ENCODE results near the gene TEDDM1. TPM values are rescaled to one million over a fixed set of nuclear protein-coding genes. Genes with fewer than 3 reads are reported as not detected.
A peak's percentile ranks its signal among the peaks of the same experiment; 100 is the strongest.

Gene TEDDM1
- total RNA-seq, 1 donor from 2014 or later, result not detected

DNA sequence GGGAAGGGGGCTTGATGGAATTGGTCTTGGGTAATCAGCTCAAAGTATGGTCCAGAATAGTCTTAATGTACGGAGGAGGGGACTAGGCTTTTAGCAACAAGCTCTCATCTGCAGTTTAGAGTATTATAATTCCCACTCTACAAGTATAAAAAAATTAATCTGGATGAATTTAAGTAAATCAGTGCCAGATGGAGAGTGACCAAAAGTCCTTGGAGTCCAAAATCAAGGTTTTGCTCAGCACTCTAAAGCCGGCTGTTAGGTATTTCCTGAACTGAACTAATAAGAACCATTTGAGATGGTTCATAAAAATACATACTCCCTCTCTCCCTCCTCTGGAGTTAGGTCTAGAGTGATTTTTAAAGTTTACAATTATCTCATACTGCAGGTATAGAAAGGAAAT, 32.5 kb downstream of the TEDDM1 start:
- Mint-ChIP-seq H3K4me1 (peaks cover 5% of the 10 kb centered on the region), H3K36me3 (ENCODE audit: low read depth) (no peaks in the 10 kb centered on the region), H3K9me3 (no peaks in the 10 kb centered on the region), H3K27ac (ENCODE audit: unreplicated experiment) (no peak overlapping the region), H3K4me3 (no peak overlapping the region), H3K27me3 (ENCODE audit: low read depth) (no peaks in the 10 kb centered on the region)
- TF ChIP-seq CTCF (conservative IDR thresholded peaks at IDR 0.05), result no peak
- no peak for DNase-seq (ENCODE audit: low read depth, low spot score)

- peaks cover 15% of the 10 kb centered on the region for H3K4me1 Mint-ChIP-seq
- H3K4me3 Mint-ChIP-seq, result no peak overlapping the region
- no peak for DNase-seq (ENCODE audit: low read depth, low spot score)
- TF ChIP-seq CTCF (conservative IDR thresholded peaks at IDR 0.05), result no peak
- no peaks in the 10 kb centered on the region for H3K27me3 Mint-ChIP-seq (ENCODE audit: low read depth)
- no peaks in the 10 kb centered on the region for H3K9me3 Mint-ChIP-seq
- no peaks in the 10 kb centered on the region for H3K36me3 Mint-ChIP-seq (ENCODE audit: low read depth)
- no peak overlapping the region for H3K27ac Mint-ChIP-seq (ENCODE audit: unreplicated experiment)
Observed at GRCh38 chr1:182366596-182366995, 33.9 kb downstream of the TEDDM1 start.

DNA sequence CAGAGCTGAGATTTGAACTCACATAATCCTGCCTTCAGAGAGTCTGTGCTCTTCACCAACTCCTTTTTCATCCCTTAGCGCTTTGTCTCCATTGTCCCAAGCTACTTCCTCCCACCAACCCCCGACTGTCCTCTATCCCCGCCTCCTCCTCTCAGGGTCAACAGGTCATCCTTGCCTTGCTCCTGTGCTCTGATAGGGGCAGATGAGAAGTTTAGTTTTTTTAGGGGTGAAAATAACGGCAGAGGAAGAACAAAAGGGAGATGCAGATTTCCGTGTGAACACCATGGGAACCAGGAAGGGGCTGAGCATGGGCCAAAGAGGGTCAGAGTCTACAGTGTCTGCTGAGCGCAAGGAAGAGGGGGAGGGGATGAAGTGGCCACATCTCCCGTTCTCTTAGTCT, 40.8 kb downstream of the TEDDM1 start:
- Mint-ChIP-seq H3K4me3 (peak overlapping the region; percentile 64), H3K9me3 (peaks cover 3% of the 10 kb centered on the region), H3K27me3 (ENCODE audit: low read depth) (no peaks in the 10 kb centered on the region), H3K36me3 (ENCODE audit: low read depth) (no peaks in the 10 kb centered on the region), H3K27ac (ENCODE audit: unreplicated experiment) (no peak overlapping the region), H3K4me1 (peaks cover 73% of the 10 kb centered on the region)
- no peak for TF ChIP-seq CTCF (conservative IDR thresholded peaks at IDR 0.05)
- peak; percentile 16 for DNase-seq (ENCODE audit: low read depth, low spot score)

DNA sequence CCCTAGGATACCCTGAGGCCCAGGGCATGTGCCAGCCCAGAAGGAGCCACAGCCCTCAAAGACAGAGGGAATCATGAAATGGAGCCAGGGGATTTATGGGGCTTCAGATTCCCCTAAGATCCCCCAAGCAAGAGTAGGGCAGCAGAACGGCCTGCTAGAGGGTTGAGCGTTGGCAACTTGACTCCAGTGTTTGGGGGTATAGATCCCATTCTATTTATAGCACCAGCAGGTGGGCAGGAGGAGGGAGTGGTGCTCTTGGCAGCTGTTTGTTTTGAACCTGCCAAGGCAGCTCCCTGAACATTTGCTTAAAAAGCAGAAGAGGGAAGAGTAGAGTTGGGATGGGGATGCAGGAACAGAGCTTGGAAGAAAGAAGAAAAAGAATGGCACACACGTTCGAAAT, 42.6 kb downstream of the TEDDM1 start:
- TF ChIP-seq CTCF (conservative IDR thresholded peaks at IDR 0.05), result no peak
- DNase-seq (ENCODE audit: low read depth, low spot score), result no peak
- Mint-ChIP-seq H3K36me3 (ENCODE audit: low read depth) (no peaks in the 10 kb centered on the region), H3K27me3 (ENCODE audit: low read depth) (no peaks in the 10 kb centered on the region), H3K27ac (ENCODE audit: unreplicated experiment) (peak overlapping the region; percentile 88), H3K4me1 (peaks cover 68% of the 10 kb centered on the region), H3K4me3 (peak overlapping the region; percentile 25), H3K9me3 (peaks cover 3% of the 10 kb centered on the region)

DNA sequence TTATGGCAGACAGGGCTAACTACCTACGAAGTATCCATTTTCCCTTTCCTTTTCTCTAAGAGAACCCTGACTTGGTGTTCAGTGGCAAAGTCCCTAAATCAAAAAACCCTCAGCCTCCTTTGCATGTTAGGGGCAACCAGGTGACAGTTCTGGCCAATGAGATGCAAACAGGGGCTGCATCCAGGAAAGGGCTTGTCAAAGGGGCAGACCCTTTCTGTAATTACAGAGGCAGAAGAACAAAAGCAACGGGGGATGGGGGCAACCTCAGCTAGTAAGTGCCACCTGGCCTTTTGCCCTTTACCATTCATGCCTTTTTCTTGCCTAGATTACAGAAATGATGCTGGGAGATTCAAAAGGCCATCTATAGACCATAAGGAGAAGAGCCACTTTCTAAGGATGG, 43.3 kb downstream of the TEDDM1 start:
- H3K27me3 Mint-ChIP-seq (ENCODE audit: low read depth), result no peaks in the 10 kb centered on the region
- H3K4me3 Mint-ChIP-seq, result peak overlapping the region; percentile 6
- TF ChIP-seq CTCF (conservative IDR thresholded peaks at IDR 0.05), result no peak
- DNase-seq (ENCODE audit: low read depth, low spot score), result no peak
- H3K27ac Mint-ChIP-seq (ENCODE audit: unreplicated experiment), result peak overlapping the region; percentile 2
- H3K4me1 Mint-ChIP-seq, result peaks cover 64% of the 10 kb centered on the region
- H3K9me3 Mint-ChIP-seq, result peaks cover 3% of the 10 kb centered on the region
- no peaks in the 10 kb centered on the region for H3K36me3 Mint-ChIP-seq (ENCODE audit: low read depth)

- no peak for DNase-seq (ENCODE audit: low read depth, low spot score)
- no peak overlapping the region for H3K27ac Mint-ChIP-seq (ENCODE audit: unreplicated experiment)
- no peak overlapping the region for H3K4me3 Mint-ChIP-seq
- H3K4me1 Mint-ChIP-seq, result peaks cover 51% of the 10 kb centered on the region
- peaks cover 3% of the 10 kb centered on the region for H3K9me3 Mint-ChIP-seq
- H3K27me3 Mint-ChIP-seq (ENCODE audit: low read depth), result no peaks in the 10 kb centered on the region
- H3K36me3 Mint-ChIP-seq (ENCODE audit: low read depth), result no peaks in the 10 kb centered on the region
- TF ChIP-seq CTCF (conservative IDR thresholded peaks at IDR 0.05), result no peak
Observed at GRCh38 chr1:182355723-182356098, 44.8 kb downstream of the TEDDM1 start.

Data from neural crest cell (in vitro differentiated cells).